Osteoblast (primary cell): ENCODE measurements around the gene LRRTM4. TPM values are rescaled to one million over a fixed set of nuclear protein-coding genes. Genes with fewer than 3 reads are reported as not detected.
"Not testable (repeated sequence)": the region's sequence is repeated elsewhere in the genome, so short reads cannot be mapped to it uniquely, and the experiment has no call there.

Source experiments
- DNase-seq: peaks from one replicate; pipeline ENCODE4 v3.0.0; 2011; ENCODE audit warnings: low spot score, mixed read lengths; ENCODE audit not compliant: insufficient read length; ENCODE audit errors: missing footprints
- H2AFZ ChIP-seq: 2 replicates; pipeline ENCODE4 v1.6.0; 2011; ENCODE audit warnings: mild to moderate bottlenecking, low read length
- H3K27ac ChIP-seq: 2 replicates; pipeline ENCODE4 v1.5.1; 2011; ENCODE audit warnings: mild to moderate bottlenecking, low read depth, low read length, moderate library complexity
- H3K27me3 ChIP-seq: 2 replicates; pipeline ENCODE4 v1.6.0; 2012; ENCODE audit warnings: mild to moderate bottlenecking, control low read depth, inconsistent platforms, low read length, moderate library complexity; ENCODE audit not compliant: insufficient read depth
- H3K36me3 ChIP-seq: 2 replicates; pipeline ENCODE4 v1.5.1; 2011; ENCODE audit warnings: mild to moderate bottlenecking, low read length, control low read depth, moderate library complexity; ENCODE audit not compliant: insufficient read depth
- H3K4me1 ChIP-seq: 2 replicates; pipeline ENCODE4 v1.5.1; 2011; ENCODE audit warnings: mild to moderate bottlenecking, low read length, control low read depth, moderate library complexity; ENCODE audit not compliant: insufficient read depth
- H3K4me2 ChIP-seq: 2 replicates; pipeline ENCODE4 v1.6.0; 2011; ENCODE audit warnings: mild to moderate bottlenecking, low read length; ENCODE audit not compliant: insufficient read depth
- H3K4me3 ChIP-seq: fragments of 200-600 bp; sonication (generic); 3 replicates; pipeline ENCODE4 v1.5.1; 2012; ENCODE audit warnings: mild to moderate bottlenecking, low read length, inconsistent platforms; ENCODE audit not compliant: insufficient read depth
- H3K79me2 ChIP-seq: 2 replicates; pipeline ENCODE4 v1.6.0; 2012; ENCODE audit warnings: mild to moderate bottlenecking, low read length, control low read depth, inconsistent platforms; ENCODE audit not compliant: insufficient read depth
- H3K9me3 ChIP-seq: 2 replicates; pipeline ENCODE4 v1.5.1; 2011; ENCODE audit warnings: low read depth, low read length, control low read depth
- H4K20me1 ChIP-seq: 2 replicates; pipeline ENCODE4 v1.6.0; 2012; ENCODE audit warnings: mild to moderate bottlenecking, low read length, control low read depth; ENCODE audit not compliant: insufficient read depth
- CTCF ChIP-seq: IDR thresholded peaks from 2 replicates; pipeline ENCODE4 v1.5.1; 2011; ENCODE audit warnings: mild to moderate bottlenecking, low read depth, low read length, moderate library complexity; ENCODE audit errors: extremely low read depth
- total RNA-seq: library from RNA; depleted of rRNA; stranded (reverse); fragments of >200 nt; gene quantifications from 2 replicates; pipeline ENCODE4 v1.2.3, GENCODE V29; 2012

Gene LRRTM4
- total RNA-seq, 1 donor: not detected

DNA sequence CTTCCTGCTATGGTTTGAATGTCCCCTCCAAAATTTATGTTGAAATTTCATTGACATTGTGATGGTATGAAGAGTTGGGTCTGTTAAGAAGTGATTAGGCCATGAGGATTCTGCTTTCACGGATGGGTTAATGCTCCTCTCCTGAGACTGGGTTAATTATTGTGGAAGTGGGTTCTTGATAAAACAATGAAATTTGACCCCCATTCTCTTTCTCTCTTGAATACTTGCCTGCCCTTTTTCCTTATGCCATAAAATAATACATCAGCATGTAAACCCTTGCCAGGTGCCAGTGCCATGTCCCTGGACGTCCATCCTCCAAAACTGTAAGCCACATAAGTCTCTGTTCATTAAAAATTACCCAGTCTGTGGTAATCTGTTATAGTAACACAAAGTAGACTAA is 352.8 kb downstream of the LRRTM4 start:
- Histone ChIP-seq H3K4me1 (no peaks in the 10 kb centered on the region), H4K20me1 (no peaks in the 10 kb centered on the region), H3K79me2 (no peaks in the 10 kb centered on the region), H3K9me3 (no peaks in the 10 kb centered on the region), H3K4me3 (no peak overlapping the region), H3K27ac (no peak overlapping the region), H2AFZ (no peak overlapping the region), H3K4me2 (no peak overlapping the region), H3K36me3 (no peaks in the 10 kb centered on the region), H3K27me3 (no peaks in the 10 kb centered on the region)
- no peak for DNase-seq
- no peak for TF ChIP-seq CTCF

DNA sequence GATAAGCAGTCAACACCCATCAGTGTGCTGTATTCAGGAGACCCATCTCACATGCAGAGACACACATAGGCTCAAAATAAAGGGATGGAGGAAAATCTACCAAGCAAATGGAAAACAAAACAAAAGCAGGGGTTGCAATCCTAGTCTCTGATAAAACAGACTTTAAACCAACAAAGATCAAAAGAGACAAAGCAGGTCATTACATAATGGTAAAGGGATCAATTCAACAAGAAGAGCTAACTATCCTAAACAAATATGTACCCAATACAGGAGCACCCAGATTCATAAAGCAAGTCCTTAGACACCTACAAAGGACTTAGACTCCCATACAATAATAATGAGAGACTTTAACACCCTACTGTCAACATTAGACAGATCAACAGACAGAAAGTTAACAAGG is 358.2 kb downstream of the LRRTM4 start:
- H3K4me2 ChIP-seq, H3K27me3 ChIP-seq, DNase-seq, H3K36me3 ChIP-seq, H4K20me1 ChIP-seq, H3K4me1 ChIP-seq, H3K4me3 ChIP-seq, H3K9me3 ChIP-seq, H3K27ac ChIP-seq, H3K79me2 ChIP-seq, H2AFZ ChIP-seq: not testable (repeated sequence)

- no peak for TF ChIP-seq CTCF
- no peaks in the 10 kb centered on the region for H3K9me3 ChIP-seq
- H3K27me3 ChIP-seq: no peaks in the 10 kb centered on the region
- H2AFZ ChIP-seq: no peak overlapping the region
- H3K4me3 ChIP-seq: no peak overlapping the region
- no peaks in the 10 kb centered on the region for H3K79me2 ChIP-seq
- no peaks in the 10 kb centered on the region for H4K20me1 ChIP-seq
- no peak for DNase-seq
- no peak overlapping the region for H3K27ac ChIP-seq
- no peaks in the 10 kb centered on the region for H3K36me3 ChIP-seq
- no peak overlapping the region for H3K4me2 ChIP-seq
- H3K4me1 ChIP-seq: no peaks in the 10 kb centered on the region
These were observed 361.2 kb downstream of the LRRTM4 start for GRCh38 chr2:77161009-77161408.

DNA sequence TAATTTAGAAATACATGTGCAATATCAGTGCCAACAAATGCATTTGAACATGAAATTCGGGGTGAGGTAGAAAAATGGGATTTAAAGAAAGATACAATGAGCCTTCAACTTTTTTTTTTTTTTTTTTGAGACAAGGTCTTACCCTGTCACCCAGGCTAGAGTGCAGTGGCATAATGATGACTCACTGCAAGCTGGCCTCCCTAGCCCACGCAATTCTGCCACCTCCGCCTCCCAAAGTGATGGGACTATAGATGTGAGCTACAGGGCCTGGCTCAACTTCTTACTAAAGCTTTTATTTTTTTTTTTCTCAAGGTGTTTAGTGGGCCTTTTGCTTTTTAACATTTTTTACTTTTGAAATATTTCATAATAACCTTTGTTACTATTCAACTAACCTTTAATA is 365.6 kb downstream of the LRRTM4 start:
- Histone ChIP-seq H3K4me3 (no peak overlapping the region), H3K79me2 (no peaks in the 10 kb centered on the region), H4K20me1 (no peaks in the 10 kb centered on the region), H3K4me1 (no peaks in the 10 kb centered on the region), H3K27me3 (no peaks in the 10 kb centered on the region), H3K9me3 (no peaks in the 10 kb centered on the region), H3K4me2 (no peak overlapping the region), H3K36me3 (no peaks in the 10 kb centered on the region), H2AFZ (no peak overlapping the region), H3K27ac (no peak overlapping the region)
- DNase-seq: no peak
- no peak for TF ChIP-seq CTCF

DNA sequence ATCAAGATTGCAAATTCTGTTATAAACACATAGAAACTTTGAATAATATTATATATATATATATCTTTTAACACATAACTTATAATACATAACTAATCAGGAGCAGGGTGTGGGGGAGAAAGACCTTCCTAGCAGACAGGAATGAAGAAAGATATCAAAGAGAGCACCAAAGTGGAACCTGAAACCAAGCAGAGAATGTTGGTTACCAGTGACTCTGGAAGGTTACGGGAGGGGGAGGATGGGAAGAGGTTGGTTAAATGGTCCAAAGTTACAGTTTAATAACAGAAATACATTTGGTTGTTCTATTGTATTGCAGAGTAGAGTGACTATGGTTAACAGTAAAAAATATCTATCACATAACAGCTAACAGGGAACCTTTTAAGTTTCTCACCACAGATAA is 366.7 kb downstream of the LRRTM4 start:
- no peak overlapping the region for H3K4me3 ChIP-seq
- H3K27ac ChIP-seq: no peak overlapping the region
- no peaks in the 10 kb centered on the region for H3K36me3 ChIP-seq
- no peaks in the 10 kb centered on the region for H3K27me3 ChIP-seq
- peak; percentile 3 for DNase-seq
- H3K9me3 ChIP-seq: no peaks in the 10 kb centered on the region
- no peak overlapping the region for H3K4me2 ChIP-seq
- H3K4me1 ChIP-seq: no peaks in the 10 kb centered on the region
- H2AFZ ChIP-seq: no peak overlapping the region
- no peaks in the 10 kb centered on the region for H4K20me1 ChIP-seq
- TF ChIP-seq CTCF: no peak
- no peaks in the 10 kb centered on the region for H3K79me2 ChIP-seq
